Activated naive CD4-positive, alpha-beta T cell treated with anti-CD3 and anti-CD28 coated beads for 36 hours (primary cell): Measurements from ENCODE around the gene SMOC2. TPM values are rescaled to one million over a fixed set of nuclear protein-coding genes. Genes with fewer than 3 reads are reported as not detected.

Source experiments
- CTCF ChIA-PET: fragments of 350-600 bp; sonication (Branson Sonifier 250); formaldehyde crosslinking; loops from one replicate; lab custom pipeline; 2021; ENCODE audit warnings: antibody characterized with exemption; lab: Charles Lee
- DNase-seq: peaks from one replicate; pipeline ENCODE4 v3.0.0-alpha.2; 2020
- H3K27ac Mint-ChIP-seq: one replicate; pipeline ENCODE4 v1.8.0; 2021; ENCODE audit warnings: mild to moderate bottlenecking, mixed read lengths
- H3K27me3 Mint-ChIP-seq: one replicate; pipeline ENCODE4 v1.8.0; 2021; ENCODE audit warnings: low read depth, mixed read lengths
- H3K36me3 Mint-ChIP-seq: one replicate; pipeline ENCODE4 v1.8.0; 2021; ENCODE audit warnings: low read depth, mixed read lengths
- H3K4me1 Mint-ChIP-seq: one replicate; pipeline ENCODE4 v1.8.0; 2021; ENCODE audit warnings: low read depth, mixed read lengths
- H3K4me3 Mint-ChIP-seq: one replicate; pipeline ENCODE4 v1.8.0; 2021; ENCODE audit warnings: mild to moderate bottlenecking, moderate library complexity, mixed read lengths
- H3K9me3 Mint-ChIP-seq: one replicate; pipeline ENCODE4 v1.8.0; 2021; ENCODE audit warnings: mixed read lengths
- intact Hi-C: fragments of 100-400 bp; cut with micrococcal nuclease; formaldehyde crosslinking; loops from one replicate; pipeline ENCODE4 v1.15.1; 2023
- total RNA-seq, 2 experiments: library from RNA; stranded (reverse); gene quantifications; one replicate each; pipeline ENCODE4 v1.2.3, GENCODE V29; 2021

SMOC2 gene
- total RNA-seq, 2 experiments from 2014 or later = not detected

- intact Hi-C loops = no loop called here
- DNase-seq = no peak
- H3K27me3 Mint-ChIP-seq = peaks cover 3% of the 10 kb centered on the region
- H3K4me3 Mint-ChIP-seq = no peak overlapping the region
- no peaks in the 10 kb centered on the region for H3K9me3 Mint-ChIP-seq
- no peaks in the 10 kb centered on the region for H3K4me1 Mint-ChIP-seq
- CTCF ChIA-PET = no interaction called here
- no peaks in the 10 kb centered on the region for H3K36me3 Mint-ChIP-seq
- H3K27ac Mint-ChIP-seq = no peak overlapping the region
These were observed 23.1 kb upstream of the SMOC2 start for GRCh38 chr6:168417679-168418557.

GRCh38 chr6:168418711-168419121 is 22.3 kb upstream of the SMOC2 start:
- intact Hi-C loops = no loop called here
- CTCF ChIA-PET = no interaction called here
- H3K4me3 Mint-ChIP-seq = no peak overlapping the region
- H3K27ac Mint-ChIP-seq = no peak overlapping the region
- no peaks in the 10 kb centered on the region for H3K9me3 Mint-ChIP-seq
- H3K4me1 Mint-ChIP-seq = no peaks in the 10 kb centered on the region
- H3K36me3 Mint-ChIP-seq = no peaks in the 10 kb centered on the region
- H3K27me3 Mint-ChIP-seq = peaks cover 3% of the 10 kb centered on the region
- DNase-seq = no peak

GRCh38 chr6:168419569-168419968 is 21.4 kb upstream of the SMOC2 start:
- peaks cover 3% of the 10 kb centered on the region for H3K27me3 Mint-ChIP-seq
- intact Hi-C loops = no loop called here
- no peaks in the 10 kb centered on the region for H3K9me3 Mint-ChIP-seq
- CTCF ChIA-PET = no interaction called here
- no peak overlapping the region for H3K27ac Mint-ChIP-seq
- no peaks in the 10 kb centered on the region for H3K4me1 Mint-ChIP-seq
- H3K36me3 Mint-ChIP-seq = no peaks in the 10 kb centered on the region
- DNase-seq = no peak
- no peak overlapping the region for H3K4me3 Mint-ChIP-seq

GRCh38 chr6:168420084-168420483 is 20.9 kb upstream of the SMOC2 start:
- Mint-ChIP-seq H3K27ac (no peak overlapping the region), H3K4me3 (no peak overlapping the region), H3K9me3 (no peaks in the 10 kb centered on the region), H3K36me3 (no peaks in the 10 kb centered on the region), H3K4me1 (no peaks in the 10 kb centered on the region), H3K27me3 (peaks cover 3% of the 10 kb centered on the region)
- no peak for DNase-seq
- CTCF ChIA-PET = no interaction called here
- intact Hi-C loops = no loop called here

- CTCF ChIA-PET = no interaction called here
- Mint-ChIP-seq H3K9me3 (no peaks in the 10 kb centered on the region), H3K4me3 (no peak overlapping the region), H3K27ac (no peak overlapping the region), H3K27me3 (peaks cover 3% of the 10 kb centered on the region), H3K36me3 (no peaks in the 10 kb centered on the region), H3K4me1 (no peaks in the 10 kb centered on the region)
- DNase-seq = no peak
- intact Hi-C loops = no loop called here
These were observed 20.3 kb upstream of the SMOC2 start for GRCh38 chr6:168420706-168421105.

- no peak overlapping the region for H3K4me3 Mint-ChIP-seq
- CTCF ChIA-PET = no interaction called here
- DNase-seq = no peak
- peaks cover 4% of the 10 kb centered on the region for H3K27me3 Mint-ChIP-seq
- intact Hi-C loops = no loop called here
- H3K27ac Mint-ChIP-seq = no peak overlapping the region
- no peaks in the 10 kb centered on the region for H3K9me3 Mint-ChIP-seq
- H3K36me3 Mint-ChIP-seq = no peaks in the 10 kb centered on the region
- H3K4me1 Mint-ChIP-seq = no peaks in the 10 kb centered on the region
These were observed 13.8 kb upstream of the SMOC2 start for GRCh38 chr6:168427184-168427583.

- H3K9me3 Mint-ChIP-seq = no peaks in the 10 kb centered on the region
- H3K27me3 Mint-ChIP-seq = peaks cover 11% of the 10 kb centered on the region
- intact Hi-C loops = no loop called here
- no peaks in the 10 kb centered on the region for H3K36me3 Mint-ChIP-seq
- no peak overlapping the region for H3K27ac Mint-ChIP-seq
- CTCF ChIA-PET = no interaction called here
- DNase-seq = no peak
- no peak overlapping the region for H3K4me3 Mint-ChIP-seq
- H3K4me1 Mint-ChIP-seq = no peaks in the 10 kb centered on the region
These were observed 12.7 kb upstream of the SMOC2 start for GRCh38 chr6:168428052-168428826.

- CTCF ChIA-PET = no interaction called here
- no peak overlapping the region for H3K27ac Mint-ChIP-seq
- DNase-seq = no peak
- H3K36me3 Mint-ChIP-seq = no peaks in the 10 kb centered on the region
- intact Hi-C loops = no loop called here
- H3K27me3 Mint-ChIP-seq = peaks cover 13% of the 10 kb centered on the region
- no peaks in the 10 kb centered on the region for H3K9me3 Mint-ChIP-seq
- no peaks in the 10 kb centered on the region for H3K4me1 Mint-ChIP-seq
- H3K4me3 Mint-ChIP-seq = no peak overlapping the region
These were observed 12.1 kb upstream of the SMOC2 start for GRCh38 chr6:168428863-168429262.

GRCh38 chr6:168432196-168432595 is 8.8 kb upstream of the SMOC2 start:
- Mint-ChIP-seq H3K4me1 (no peaks in the 10 kb centered on the region), H3K9me3 (no peaks in the 10 kb centered on the region), H3K27me3 (peaks cover 28% of the 10 kb centered on the region), H3K36me3 (no peaks in the 10 kb centered on the region), H3K4me3 (no peak overlapping the region), H3K27ac (no peak overlapping the region)
- CTCF ChIA-PET = interaction anchor here (0.7 kb wide), 1 partner anchor 9 kb away, joined by 4 read pairs; no protein-coding TSS in a partner anchor
- DNase-seq = no peak
- intact Hi-C loops = no loop called here

GRCh38 chr6:168433898-168434297 is 7.1 kb upstream of the SMOC2 start:
- intact Hi-C loops = no loop called here
- Mint-ChIP-seq H3K4me1 (no peaks in the 10 kb centered on the region), H3K36me3 (no peaks in the 10 kb centered on the region), H3K27me3 (peaks cover 30% of the 10 kb centered on the region), H3K9me3 (no peaks in the 10 kb centered on the region), H3K27ac (no peak overlapping the region), H3K4me3 (no peak overlapping the region)
- CTCF ChIA-PET = no interaction called here
- DNase-seq = no peak

GRCh38 chr6:168434505-168434904 is 6.5 kb upstream of the SMOC2 start:
- peaks cover 33% of the 10 kb centered on the region for H3K27me3 Mint-ChIP-seq
- intact Hi-C loops = no loop called here
- no peak for DNase-seq
- no peaks in the 10 kb centered on the region for H3K36me3 Mint-ChIP-seq
- H3K27ac Mint-ChIP-seq = no peak overlapping the region
- H3K4me3 Mint-ChIP-seq = no peak overlapping the region
- no peaks in the 10 kb centered on the region for H3K4me1 Mint-ChIP-seq
- CTCF ChIA-PET = no interaction called here
- no peaks in the 10 kb centered on the region for H3K9me3 Mint-ChIP-seq

GRCh38 chr6:168437751-168438150 is 3.2 kb upstream of the SMOC2 start:
- Mint-ChIP-seq H3K9me3 (no peaks in the 10 kb centered on the region), H3K27me3 (peaks cover 37% of the 10 kb centered on the region), H3K4me1 (no peaks in the 10 kb centered on the region), H3K36me3 (no peaks in the 10 kb centered on the region), H3K27ac (no peak overlapping the region), H3K4me3 (no peak overlapping the region)
- CTCF ChIA-PET = no interaction called here
- intact Hi-C loops = no loop called here
- no peak for DNase-seq
